HepG2 (cell line): ENCODE results near the gene SRF. TPM values are rescaled to one million over a fixed set of nuclear protein-coding genes. Genes with fewer than 3 reads are reported as not detected.
A peak's percentile ranks its signal among the peaks of the same experiment; 100 is the strongest.

ENCODE experiments used
- ATF1 ChIP-seq: IDR thresholded peaks from 2 replicates; pipeline ENCODE4 v1.6.1; 2016; ENCODE audit warnings: mild to moderate bottlenecking, control low read depth
- FOSL2 ChIP-seq: sonication (generic); formaldehyde crosslinking; IDR thresholded peaks from 2 replicates; pipeline ENCODE4 v1.4.0; 2020; ENCODE audit warnings: missing genetic modification reagents
- FOXA3 ChIP-seq: IDR thresholded peaks from 2 replicates; pipeline ENCODE4 v1.6.1; 2016; ENCODE audit warnings: missing genetic modification reagents, missing compliant biosample characterization
- MAFG ChIP-seq: sonication (generic); formaldehyde crosslinking; IDR thresholded peaks from 2 replicates; pipeline ENCODE4 v1.5.1; 2020; ENCODE audit warnings: mild to moderate bottlenecking, missing genetic modification reagents
- NONO ChIP-seq, 2 experiments: fragments of 450-650 bp in 1 of 2; sonication (generic) in 1 of 2; formaldehyde crosslinking in 1 of 2; IDR thresholded peaks in 1 of 2; conservative IDR thresholded peaks in 1 of 2; 2 replicates each; pipeline versions ENCODE4 v1.6.1 to v1.8.0; 2017 to 2022; ENCODE audit warnings: mild to moderate bottlenecking in 1 of 2, missing genetic modification reagents in 1 of 2, moderate library complexity in 1 of 2
- RBM22 ChIP-seq: fragments of 200-400 bp; formaldehyde crosslinking; optimal IDR thresholded peaks from 2 replicates; pipeline ENCODE3; 2017; ENCODE audit warnings: mild to moderate bottlenecking, low read length, moderate library complexity
- RERE ChIP-seq: IDR thresholded peaks from 2 replicates; pipeline ENCODE4 v1.6.1; 2016; ENCODE audit warnings: low read depth, missing genetic modification reagents, missing compliant biosample characterization
- SIN3A ChIP-seq: IDR thresholded peaks from 2 replicates; pipeline ENCODE4 v1.6.1; 2011; ENCODE audit warnings: low read depth, mild to moderate bottlenecking, control low read depth, low read length, borderline replicate concordance
- SNAPC4 ChIP-seq: sonication (generic); formaldehyde crosslinking; IDR thresholded peaks from 2 replicates; pipeline ENCODE4 v1.4.0; 2020; ENCODE audit warnings: mild to moderate bottlenecking, missing genetic modification reagents
- TARDBP ChIP-seq: sonication (generic); formaldehyde crosslinking; IDR thresholded peaks from 2 replicates; pipeline ENCODE4 v1.8.0; 2022; ENCODE audit warnings: mild to moderate bottlenecking, missing genetic modification reagents
- ZMAT3 ChIP-seq: sonication (generic); formaldehyde crosslinking; conservative IDR thresholded peaks from 2 replicates; pipeline ENCODE4 v1.7.0; 2021; ENCODE audit warnings: missing genetic modification reagents
- ZNF777 ChIP-seq: sonication (generic); formaldehyde crosslinking; IDR thresholded peaks from 2 replicates; pipeline ENCODE4 v1.4.0; 2020; ENCODE audit warnings: missing genetic modification reagents
- polyA plus RNA-seq, 8 experiments: library from polyadenylated mRNA; depleted of rRNA in 3 of 8; stranded (reverse) in 7 of 8; unstranded in 1 of 8; fragments of >200 nt; fragmentation: Illumina TruSeq in 4 of 8; extraction: Trizol in 4 of 8; gene quantifications; 2 replicates each; pipeline versions ENCODE4 v1.2.1 to v1.2.3, GENCODE V29; 2011 to 2016; ENCODE audit warnings: low read depth in 4 of 8, missing spikeins in 1 of 8, mixed read lengths in 1 of 8; ENCODE audit not compliant: insufficient read depth in 1 of 8
- total RNA-seq, 5 experiments: library from RNA; depleted of rRNA; stranded (reverse); fragments of >200 nt; fragmentation: Illumina TruSeq; extraction: Trizol; gene quantifications; 2 replicates each; pipeline ENCODE4 v1.2.3, GENCODE V29; 2016; ENCODE audit warnings: low read depth in 1 of 5

The SRF gene
- total and polyA plus RNA-seq, 2 of the 13 experiments (the other 11 are each of a cell fraction or from before 2014, with no cell fraction given), result 25.5 to 44.1 TPM

GRCh38 chr6:43174263-43175112, 3.4 kb downstream of the SRF start (continued):
- TF ChIP-seq RERE, result no peak
- peak; percentile 21; the same call in 1 of the 2 replicates for TF ChIP-seq ZNF777 (CRISPR knock-in tag)
- TF ChIP-seq NONO (IDR thresholded peaks at IDR 0.05), result no peak
- no peak for TF ChIP-seq NONO (CRISPR knock-in tag; conservative IDR thresholded peaks at IDR 0.05)
- TF ChIP-seq RBM22, result peak; percentile 93
- 0 out of 2 replicates have a peak, but pooled peaks have one; percentile 76 for TF ChIP-seq SIN3A
- peak; percentile 84 for TF ChIP-seq FOSL2 (CRISPR knock-in tag)
- peak; percentile 20; the same call in 1 of the 2 replicates for TF ChIP-seq FOXA3 (CRISPR knock-in tag)
- TF ChIP-seq ATF1 (CRISPR knock-in tag), result peak; percentile 49; the same call in 1 of the 2 replicates
- TF ChIP-seq TARDBP, result no peak; the same call in 1 of the 2 replicates
- TF ChIP-seq ZMAT3, result peak; percentile 26; the same call in 1 of the 2 replicates
- no peak for TF ChIP-seq MAFG (CRISPR knock-in tag)
- TF ChIP-seq SNAPC4 (CRISPR knock-in tag), result peak; percentile 66; the same call in 1 of the 2 replicates
